Measurements from ENCODE around the gene C16orf92. TPM values are rescaled to one million over a fixed set of nuclear protein-coding genes. Genes with fewer than 3 reads are reported as not detected.

C16orf92 gene
- total and polyA plus RNA-seq, 2 of the 13 experiments (the other 11 are each of a cell fraction or from before 2014, with no cell fraction given): not detected

GRCh38 chr16:29973384-29974246 lies 49.4 kb upstream of the C16orf92 start, which contains the start of gene TAOK2 (continued):
- TF ChIP-seq ZSCAN22 (CRISPR knock-in tag; IDR thresholded peaks at IDR 0.05) (peak; percentile 74; the same call in 1 of the 2 replicates), RNF219 (CRISPR knock-in tag; IDR thresholded peaks at IDR 0.05) (no peak), PPARG (CRISPR knock-in tag; conservative IDR thresholded peaks at IDR 0.05) (peak; percentile 71), ZNF776 (CRISPR knock-in tag; IDR thresholded peaks at IDR 0.05) (no peak; the same call in 1 of the 2 replicates), NFKB2 (CRISPR knock-in tag; IDR thresholded peaks at IDR 0.05; ENCODE audit: borderline replicate concordance) (peak; percentile 98; the same call in 1 of the 2 replicates), ZNF75D (CRISPR knock-in tag; IDR thresholded peaks at IDR 0.05; ENCODE audit: borderline replicate concordance) (no peak), MAZ (IDR thresholded peaks at IDR 0.05; ENCODE audit: borderline replicate concordance, low read depth, low read length) (peak; percentile 87), MAZ (CRISPR knock-in tag; IDR thresholded peaks at IDR 0.05; ENCODE audit: low read depth) (peak; percentile 99; the same call in 1 of the 2 replicates), JUNB (CRISPR knock-in tag; IDR thresholded peaks at IDR 0.05; ENCODE audit: borderline replicate concordance) (0 out of 2 replicates have a peak, but pooled peaks have one; percentile 9), HBP1 (CRISPR knock-in tag; IDR thresholded peaks at IDR 0.05; ENCODE audit: low read depth) (0 out of 2 replicates have a peak, but pooled peaks have one; percentile 34), CEBPZ (IDR thresholded peaks at IDR 0.05; ENCODE audit: low read length) (no peak), RFX3 (CRISPR knock-in tag; IDR thresholded peaks at IDR 0.05) (peak; percentile 76), HHEX (CRISPR knock-in tag; IDR thresholded peaks at IDR 0.05) (no peak), ZSCAN31 (CRISPR knock-in tag; IDR thresholded peaks at IDR 0.05; ENCODE audit: low read depth) (peak; percentile 90; the same call in 1 of the 2 replicates), MTF2 (CRISPR knock-in tag; IDR thresholded peaks at IDR 0.05; ENCODE audit: borderline replicate concordance) (peak; percentile 93; the same call in 1 of the 2 replicates), SP2 (CRISPR knock-in tag; IDR thresholded peaks at IDR 0.05) (peak; percentile 34), CEBPB (IDR thresholded peaks at IDR 0.05; ENCODE audit: borderline replicate concordance, low read depth, low read length) (no peak), ZNF121 (CRISPR knock-in tag; IDR thresholded peaks at IDR 0.05) (0 out of 2 replicates have a peak, but pooled peaks have one; percentile 8), EEA1 (CRISPR knock-in tag; IDR thresholded peaks at IDR 0.05; ENCODE audit: borderline replicate concordance) (no peak; the same call in 1 of the 2 replicates), ZNF605 (CRISPR knock-in tag; IDR thresholded peaks at IDR 0.05) (peak; percentile 96), ZFP36L1 (CRISPR knock-in tag; IDR thresholded peaks at IDR 0.05) (peak; percentile 95), PRMT3 (CRISPR knock-in tag; IDR thresholded peaks at IDR 0.05; ENCODE audit: borderline replicate concordance, low read depth) (no peak; the same call in 1 of the 2 replicates)
